ENCODE data around the gene LSS.

DNA sequence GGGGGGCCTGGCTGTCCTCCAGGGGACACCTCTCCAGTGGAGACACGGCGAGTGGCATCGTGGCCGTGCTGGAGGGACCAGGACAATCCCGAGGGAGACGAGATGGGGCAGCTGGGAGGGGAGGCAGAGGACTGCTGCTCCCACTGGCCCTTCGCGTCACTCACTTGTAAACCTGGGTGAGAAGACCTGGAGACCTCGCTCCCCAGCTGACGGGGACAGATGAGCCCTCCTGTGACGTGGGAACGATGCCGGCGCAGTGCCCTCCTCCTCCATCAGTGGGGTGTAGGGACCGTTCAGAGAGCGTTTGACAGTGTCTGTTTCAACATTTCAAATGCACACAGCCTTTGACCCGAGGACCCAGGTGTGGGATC, 48.9 kb downstream of the LSS start:
- no peak for TF ChIP-seq POLR2A (IDR thresholded peaks at IDR 0.05; ENCODE audit: low read depth, low read length)
- TF ChIP-seq POU2F2 (IDR thresholded peaks at IDR 0.05; ENCODE audit: low read depth, low read length), result no peak
- no peak for TF ChIP-seq SPI1 (IDR thresholded peaks at IDR 0.05; ENCODE audit: low read depth, low read length)
- TF ChIP-seq TAF1 (IDR thresholded peaks at IDR 0.05; ENCODE audit: low read depth, low read length), result no peak

All from GM12891 (cell line).